HepG2 (cell line): Measurements from ENCODE around the gene ZNF624. TPM values are rescaled to one million over a fixed set of nuclear protein-coding genes. Genes with fewer than 3 reads are reported as not detected.

Experiments
- FOXO1 ChIP-seq: sonication (generic); formaldehyde crosslinking; IDR thresholded peaks from 2 replicates; pipeline ENCODE4 v1.4.0; 2020; ENCODE audit warnings: missing genetic modification reagents
- GATAD1 ChIP-seq: IDR thresholded peaks from 2 replicates; pipeline ENCODE4 v1.6.1; 2016; ENCODE audit warnings: missing genetic modification reagents, missing compliant biosample characterization
- HNF1B ChIP-seq: sonication (generic); formaldehyde crosslinking; IDR thresholded peaks from 2 replicates; pipeline ENCODE4 v1.5.1; 2020; ENCODE audit warnings: mild to moderate bottlenecking, moderate library complexity, missing genetic modification reagents
- KAT8 ChIP-seq: IDR thresholded peaks from 2 replicates; pipeline ENCODE4 v1.6.1; 2016; ENCODE audit warnings: missing genetic modification reagents, missing compliant biosample characterization
- KLF16 ChIP-seq, 2 experiments: sonication (generic) in 1 of 2; formaldehyde crosslinking in 1 of 2; IDR thresholded peaks; 2 replicates each; pipeline versions ENCODE4 v1.6.1 to v1.8.0; 2016 to 2023; ENCODE audit warnings: missing genetic modification reagents in 2 of 2, missing compliant biosample characterization in 1 of 2
- NCOA2 ChIP-seq: sonication (generic); formaldehyde crosslinking; IDR thresholded peaks from 2 replicates; pipeline ENCODE4 v1.8.0; 2022; ENCODE audit warnings: inconsistent platforms
- ONECUT2 ChIP-seq: sonication (generic); formaldehyde crosslinking; IDR thresholded peaks from 2 replicates; pipeline ENCODE4 v1.4.0; 2020; ENCODE audit warnings: missing genetic modification reagents
- RXRB ChIP-seq: IDR thresholded peaks from 2 replicates; pipeline ENCODE4 v1.6.1; 2016; ENCODE audit warnings: borderline replicate concordance, missing genetic modification reagents, missing compliant biosample characterization
- SAP130 ChIP-seq: IDR thresholded peaks from 2 replicates; pipeline ENCODE4 v1.6.1; 2016; ENCODE audit warnings: low read depth
- SOX5 ChIP-seq: IDR thresholded peaks from 2 replicates; pipeline ENCODE4 v1.6.1; 2016; ENCODE audit warnings: borderline replicate concordance
- TCF7 ChIP-seq: sonication (generic); IDR thresholded peaks from 2 replicates; pipeline ENCODE4 v1.6.1; 2016; ENCODE audit warnings: antibody characterized with exemption, low read depth
- ZBTB38 ChIP-seq: sonication (generic); formaldehyde crosslinking; IDR thresholded peaks from 2 replicates; pipeline ENCODE4 v1.5.1; 2020; ENCODE audit warnings: mild to moderate bottlenecking, missing genetic modification reagents
- ZNF280D ChIP-seq: sonication (generic); formaldehyde crosslinking; IDR thresholded peaks from 2 replicates; pipeline ENCODE4 v1.5.1; 2020; ENCODE audit warnings: mild to moderate bottlenecking, missing genetic modification reagents
- ZNF501 ChIP-seq: sonication (generic); formaldehyde crosslinking; IDR thresholded peaks from 2 replicates; pipeline ENCODE4 v1.5.1; 2020; ENCODE audit warnings: mild to moderate bottlenecking, moderate library complexity, missing genetic modification reagents
- polyA plus RNA-seq, 8 experiments: library from polyadenylated mRNA; depleted of rRNA in 3 of 8; stranded (reverse) in 7 of 8; unstranded in 1 of 8; fragments of >200 nt; fragmentation: Illumina TruSeq in 4 of 8; extraction: Trizol in 4 of 8; gene quantifications; 2 replicates each; pipeline versions ENCODE4 v1.2.1 to v1.2.3, GENCODE V29; 2011 to 2016; ENCODE audit warnings: low read depth in 4 of 8, missing spikeins in 1 of 8, mixed read lengths in 1 of 8; ENCODE audit not compliant: insufficient read depth in 1 of 8
- total RNA-seq, 5 experiments: library from RNA; depleted of rRNA; stranded (reverse); fragments of >200 nt; fragmentation: Illumina TruSeq; extraction: Trizol; gene quantifications; 2 replicates each; pipeline ENCODE4 v1.2.3, GENCODE V29; 2016; ENCODE audit warnings: low read depth in 1 of 5
- TF ChIP-seq, protein P1 (sequence below): IDR thresholded peaks from 2 replicates; pipeline ENCODE4 v1.6.1; 2016; ENCODE audit warnings: low read depth, borderline replicate concordance
- TF ChIP-seq, protein P2 (sequence below): IDR thresholded peaks from 2 replicates; pipeline ENCODE4 v1.6.1; 2016
- TF ChIP-seq, protein P3 (sequence below): sonication (generic); formaldehyde crosslinking; IDR thresholded peaks from 2 replicates; pipeline ENCODE4 v1.4.0; 2020; ENCODE audit warnings: missing genetic modification reagents
- TF ChIP-seq, protein P4 (sequence below): IDR thresholded peaks from 2 replicates; pipeline ENCODE4 v1.6.1; 2016; ENCODE audit warnings: missing compliant biosample characterization, missing genetic modification reagents, borderline replicate concordance

Gene ZNF624
- total and polyA plus RNA-seq, 2 of the 13 experiments (the other 11 are each of a cell fraction or from before 2014, with no cell fraction given), result 0.75 to 3.5 TPM

GRCh38 chr17:16683290-16684138 lies 29.9 kb upstream of the ZNF624 start (continued):
- TF ChIP-seq, protein P1, sequence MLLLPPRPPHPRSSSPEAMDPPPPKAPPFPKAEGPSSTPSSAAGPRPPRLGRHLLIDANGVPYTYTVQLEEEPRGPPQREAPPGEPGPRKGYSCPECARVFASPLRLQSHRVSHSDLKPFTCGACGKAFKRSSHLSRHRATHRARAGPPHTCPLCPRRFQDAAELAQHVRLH (CRISPR knock-in tag), result peak; percentile 57; the same call in 1 of the 2 replicates
- TF ChIP-seq SAP130 (CRISPR knock-in tag) (peak; percentile 32; the same call in 1 of the 2 replicates), RXRB (peak; percentile 77), NCOA2 (peak; percentile 69; the same call in 1 of the 2 replicates), ZBTB38 (peak; percentile 54; the same call in 1 of the 2 replicates), FOXO1 (CRISPR knock-in tag) (peak; percentile 49; the same call in 1 of the 2 replicates), HNF1B (peak; percentile 38; the same call in 1 of the 2 replicates), ZNF280D (CRISPR knock-in tag) (0 out of 2 replicates have a peak, but pooled peaks have one; percentile 55), KAT8 (CRISPR knock-in tag) (peak; percentile 48; the same call in 1 of the 2 replicates), SOX5 (peak; percentile 37; the same call in 1 of the 2 replicates), ONECUT2 (peak; percentile 93), KLF16 (CRISPR knock-in tag; IDR thresholded peaks at IDR 0.05) (0 out of 4 replicates have a peak, but pooled peaks of 1 of the 2 experiments have one; percentile 35), TCF7 (0 out of 2 replicates have a peak, but pooled peaks have one; percentile 9), ZNF501 (CRISPR knock-in tag) (peak; percentile 37; the same call in 1 of the 2 replicates), GATAD1 (CRISPR knock-in tag) (0 out of 2 replicates have a peak, but pooled peaks have one; percentile 17)
- TF ChIP-seq, protein P2, sequence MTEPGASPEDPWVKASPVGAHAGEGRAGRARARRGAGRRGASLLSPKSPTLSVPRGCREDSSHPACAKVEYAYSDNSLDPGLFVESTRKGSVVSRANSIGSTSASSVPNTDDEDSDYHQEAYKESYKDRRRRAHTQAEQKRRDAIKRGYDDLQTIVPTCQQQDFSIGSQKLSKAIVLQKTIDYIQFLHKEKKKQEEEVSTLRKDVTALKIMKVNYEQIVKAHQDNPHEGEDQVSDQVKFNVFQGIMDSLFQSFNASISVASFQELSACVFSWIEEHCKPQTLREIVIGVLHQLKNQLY (CRISPR knock-in tag), result 0 out of 2 replicates have a peak, but pooled peaks have one; percentile 12
- TF ChIP-seq, protein P3, sequence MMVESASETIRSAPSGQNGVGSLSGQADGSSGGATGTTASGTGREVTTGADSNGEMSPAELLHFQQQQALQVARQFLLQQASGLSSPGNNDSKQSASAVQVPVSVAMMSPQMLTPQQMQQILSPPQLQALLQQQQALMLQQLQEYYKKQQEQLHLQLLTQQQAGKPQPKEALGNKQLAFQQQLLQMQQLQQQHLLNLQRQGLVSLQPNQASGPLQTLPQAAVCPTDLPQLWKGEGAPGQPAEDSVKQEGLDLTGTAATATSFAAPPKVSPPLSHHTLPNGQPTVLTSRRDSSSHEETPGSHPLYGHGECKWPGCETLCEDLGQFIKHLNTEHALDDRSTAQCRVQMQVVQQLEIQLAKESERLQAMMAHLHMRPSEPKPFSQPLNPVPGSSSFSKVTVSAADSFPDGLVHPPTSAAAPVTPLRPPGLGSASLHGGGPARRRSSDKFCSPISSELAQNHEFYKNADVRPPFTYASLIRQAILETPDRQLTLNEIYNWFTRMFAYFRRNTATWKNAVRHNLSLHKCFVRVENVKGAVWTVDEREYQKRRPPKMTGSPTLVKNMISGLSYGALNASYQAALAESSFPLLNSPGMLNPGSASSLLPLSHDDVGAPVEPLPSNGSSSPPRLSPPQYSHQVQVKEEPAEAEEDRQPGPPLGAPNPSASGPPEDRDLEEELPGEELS (CRISPR knock-in tag), result peak; percentile 78
- TF ChIP-seq, protein P4, sequence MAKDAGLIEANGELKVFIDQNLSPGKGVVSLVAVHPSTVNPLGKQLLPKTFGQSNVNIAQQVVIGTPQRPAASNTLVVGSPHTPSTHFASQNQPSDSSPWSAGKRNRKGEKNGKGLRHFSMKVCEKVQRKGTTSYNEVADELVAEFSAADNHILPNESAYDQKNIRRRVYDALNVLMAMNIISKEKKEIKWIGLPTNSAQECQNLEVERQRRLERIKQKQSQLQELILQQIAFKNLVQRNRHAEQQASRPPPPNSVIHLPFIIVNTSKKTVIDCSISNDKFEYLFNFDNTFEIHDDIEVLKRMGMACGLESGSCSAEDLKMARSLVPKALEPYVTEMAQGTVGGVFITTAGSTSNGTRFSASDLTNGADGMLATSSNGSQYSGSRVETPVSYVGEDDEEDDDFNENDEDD, result peak; percentile 38; the same call in 1 of the 2 replicates
